GM12892 (cell line): ENCODE results near the gene PTPRN2.

Source experiments
- DNase-seq: peaks from one replicate; pipeline ENCODE4 v3.0.0; 2011; ENCODE audit not compliant: insufficient read length
- FAIRE-seq: peaks from 2 replicates; lab custom pipeline; 2011; peaks lifted over from hg19 to GRCh38; lab: Jason Lieb, UNC
- POLR2A ChIP-seq: IDR thresholded peaks from 2 replicates; pipeline ENCODE4 v1.6.1; 2011; ENCODE audit warnings: low read depth, low read length, control low read depth
- POLR2AphosphoS5 ChIP-seq: IDR thresholded peaks from 2 replicates; pipeline ENCODE4 v1.6.1; 2011; ENCODE audit warnings: low read depth, low read length, control low read depth
- TAF1 ChIP-seq: IDR thresholded peaks from 2 replicates; pipeline ENCODE4 v1.6.1; 2011; ENCODE audit warnings: low read depth, mild to moderate bottlenecking, control low read depth, low read length, borderline replicate concordance

Gene PTPRN2

GRCh38 chr7:158070222-158070920, 517.3 kb downstream of the PTPRN2 start:
- no peak for DNase-seq
- FAIRE-seq = no peak
- TF ChIP-seq POLR2A = no peak
- TF ChIP-seq TAF1 = no peak
- no peak for TF ChIP-seq POLR2AphosphoS5

DNA sequence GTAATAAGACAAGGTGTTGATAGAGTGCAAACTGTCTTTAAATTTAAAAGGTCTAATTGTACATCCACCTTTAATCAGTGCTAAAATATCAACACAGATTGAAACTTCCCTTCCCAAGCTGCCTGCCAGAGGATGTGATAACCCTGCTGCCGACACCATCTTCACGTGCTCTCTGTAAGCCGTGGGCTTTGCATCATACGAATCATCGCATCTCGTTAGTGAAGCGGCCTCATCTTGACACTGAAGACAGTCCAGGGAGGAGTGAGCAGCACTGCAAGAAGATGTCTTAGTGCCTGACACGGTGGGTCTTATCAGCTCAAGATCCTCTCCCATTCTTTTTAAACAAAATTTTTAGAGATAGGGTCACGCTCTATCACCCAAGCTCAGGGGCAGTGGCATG, 518.8 kb downstream of the PTPRN2 start:
- FAIRE-seq (no peak), DNase-seq (no peak)
- TF ChIP-seq POLR2AphosphoS5 = no peak

DNA sequence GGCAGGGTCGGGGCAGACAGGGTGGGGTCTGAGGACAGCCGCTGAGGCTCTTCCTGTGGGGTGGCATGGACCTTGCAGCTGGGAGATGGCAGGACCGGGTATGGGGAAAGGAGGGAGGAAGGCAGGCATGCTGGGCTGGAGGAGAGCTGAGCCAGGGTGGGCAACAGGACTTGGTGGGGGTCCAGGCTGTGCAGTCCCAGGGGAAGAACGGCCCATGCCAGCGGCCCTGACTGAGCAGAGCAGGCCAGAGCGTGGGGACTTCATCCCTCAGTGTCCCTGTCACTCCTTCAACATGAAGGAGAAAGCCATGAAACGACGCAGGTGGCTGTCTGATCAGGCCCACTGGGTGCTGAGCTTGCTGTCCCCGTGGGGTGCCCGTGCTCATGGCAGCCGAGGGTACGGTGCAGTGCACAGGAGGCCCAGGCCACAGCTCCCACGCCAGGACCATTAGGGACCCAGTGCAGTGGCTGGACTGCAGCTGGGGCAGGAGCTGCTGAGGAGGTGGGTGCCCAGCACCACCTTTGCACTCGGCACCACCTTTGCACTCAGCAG, 519.6 kb downstream of the PTPRN2 start:
- no peak for FAIRE-seq
- TF ChIP-seq TAF1 = no peak
- no peak for TF ChIP-seq POLR2A
- TF ChIP-seq POLR2AphosphoS5 = no peak
- no peak for DNase-seq

DNA sequence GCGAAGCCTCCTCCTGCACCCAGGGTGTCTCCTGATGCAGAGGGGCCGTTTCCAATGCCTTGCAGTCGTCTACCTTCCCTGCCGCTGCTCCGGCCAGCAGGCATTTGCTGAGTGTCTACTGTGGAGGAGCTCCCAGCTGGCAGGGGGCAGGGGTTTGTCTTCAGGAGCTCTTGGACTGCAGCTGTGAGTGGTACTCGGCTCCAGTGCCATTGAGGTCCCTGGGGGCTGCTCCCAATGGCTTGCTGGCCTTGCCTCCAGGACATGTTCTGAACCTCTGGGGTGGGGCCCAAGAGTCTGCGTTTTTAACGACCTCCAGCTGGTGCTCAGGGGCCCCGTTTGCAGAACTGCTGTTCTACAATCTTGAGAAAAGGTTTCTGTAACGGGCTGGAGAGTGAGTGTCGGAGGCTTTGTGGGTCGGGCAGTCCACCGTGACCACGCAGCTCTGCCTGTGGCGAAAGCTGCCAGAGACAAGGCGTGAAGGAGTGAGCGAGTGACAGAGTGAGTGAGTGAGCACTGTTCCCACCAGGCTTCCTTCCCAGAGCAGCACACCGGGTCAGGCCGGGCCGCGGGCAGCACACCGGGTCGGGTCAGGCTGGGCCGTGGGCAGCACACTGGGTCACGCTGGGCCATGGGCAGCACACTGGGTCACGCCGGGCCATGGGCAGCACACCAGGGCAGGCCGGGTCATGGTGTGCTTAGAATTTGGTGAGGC, 520.2 kb downstream of the PTPRN2 start:
- no peak for TF ChIP-seq POLR2AphosphoS5
- no peak for TF ChIP-seq TAF1
- no peak for TF ChIP-seq POLR2A
- FAIRE-seq = no peak
- no peak for DNase-seq

- DNase-seq = no peak
- TF ChIP-seq TAF1 (no peak), POLR2AphosphoS5 (no peak), POLR2A (no peak)
- no peak for FAIRE-seq
Measured at GRCh38 chr7:158066085-158066484, 521.5 kb downstream of the PTPRN2 start.

DNA sequence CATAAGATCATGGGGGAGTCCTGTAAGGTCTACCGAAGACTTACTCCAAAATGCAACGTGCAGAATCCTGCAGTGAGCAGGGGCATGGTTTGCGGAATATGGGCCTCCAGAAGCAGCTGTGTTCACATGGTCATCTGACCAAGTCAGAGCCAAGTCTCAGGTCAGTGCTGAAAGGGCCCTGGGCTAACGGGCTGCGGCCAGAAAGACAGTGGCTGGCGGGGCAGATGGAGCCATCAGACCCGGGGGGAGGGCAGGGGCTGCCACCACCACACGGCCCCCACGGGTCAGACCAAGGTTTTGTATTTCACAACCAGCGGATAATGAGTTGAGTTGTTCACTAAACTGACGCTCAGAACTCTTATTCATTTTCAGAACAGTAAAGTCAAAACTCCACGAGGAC, 522.3 kb downstream of the PTPRN2 start:
- FAIRE-seq (no peak), DNase-seq (no peak)
- TF ChIP-seq POLR2AphosphoS5 (no peak), POLR2A (no peak), TAF1 (no peak)

DNA sequence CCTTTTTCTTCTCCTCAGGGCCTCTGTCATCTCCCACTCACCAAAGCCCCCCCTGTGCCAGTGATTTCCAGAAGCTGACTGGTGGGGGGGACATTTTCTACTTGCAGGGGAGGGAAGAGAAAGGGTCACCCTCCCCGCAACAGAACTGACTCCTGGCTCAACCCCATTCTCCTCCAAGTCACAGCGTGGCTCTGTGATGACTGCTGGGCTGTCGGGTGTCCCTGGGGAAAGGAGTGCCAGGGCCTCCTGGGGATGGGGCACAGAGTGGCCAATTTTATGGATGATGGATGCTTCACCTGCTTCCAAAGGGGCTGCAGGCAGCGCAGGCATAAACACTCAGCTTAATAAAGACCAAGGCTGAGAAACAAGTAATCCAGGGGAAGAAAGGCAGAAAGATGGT, 523.0 kb downstream of the PTPRN2 start:
- TF ChIP-seq POLR2A (no peak), POLR2AphosphoS5 (no peak)
- no peak for FAIRE-seq
- DNase-seq = no peak

DNA sequence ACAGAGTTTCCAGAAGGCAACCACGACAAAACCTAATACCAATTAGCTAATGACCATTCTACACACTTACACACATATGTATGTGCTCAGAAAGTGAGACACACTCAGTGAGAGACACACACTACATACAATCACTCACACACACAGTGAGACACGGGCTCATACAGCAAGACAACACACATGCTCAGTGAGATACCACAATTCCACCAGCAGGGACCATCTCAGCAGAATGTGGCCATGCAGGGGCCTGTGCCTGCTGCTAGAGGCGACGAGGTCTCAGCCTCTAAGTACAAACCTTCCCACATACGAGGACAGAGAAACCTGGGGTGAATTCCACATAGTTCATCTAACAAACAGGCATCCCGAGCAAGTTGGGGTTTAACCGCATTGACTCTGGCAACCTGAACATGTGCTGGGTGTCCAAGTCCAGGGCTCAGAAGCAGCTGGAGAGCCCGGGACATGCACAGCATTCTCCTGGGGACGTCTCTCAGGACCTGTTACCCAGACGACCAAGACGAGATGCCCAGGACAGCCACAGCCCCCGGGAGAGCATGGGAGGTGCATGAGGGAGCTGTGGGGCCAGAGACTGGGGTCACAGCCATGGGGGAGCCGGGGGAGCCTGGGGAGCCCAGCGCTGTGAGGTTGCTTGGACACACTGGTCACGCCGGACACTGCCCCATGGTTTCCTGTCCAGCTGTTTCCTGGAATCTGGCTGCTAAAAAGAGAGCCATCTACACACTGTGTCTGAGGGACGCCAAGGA, 523.6 kb downstream of the PTPRN2 start:
- TF ChIP-seq TAF1 (no peak), POLR2AphosphoS5 (no peak), POLR2A (no peak)
- DNase-seq (no peak), FAIRE-seq (no peak)

- FAIRE-seq (no peak), DNase-seq (no peak)
- TF ChIP-seq POLR2A (no peak), POLR2AphosphoS5 (no peak), TAF1 (no peak)
Measured at GRCh38 chr7:158062661-158063060, 525.0 kb downstream of the PTPRN2 start.

DNA sequence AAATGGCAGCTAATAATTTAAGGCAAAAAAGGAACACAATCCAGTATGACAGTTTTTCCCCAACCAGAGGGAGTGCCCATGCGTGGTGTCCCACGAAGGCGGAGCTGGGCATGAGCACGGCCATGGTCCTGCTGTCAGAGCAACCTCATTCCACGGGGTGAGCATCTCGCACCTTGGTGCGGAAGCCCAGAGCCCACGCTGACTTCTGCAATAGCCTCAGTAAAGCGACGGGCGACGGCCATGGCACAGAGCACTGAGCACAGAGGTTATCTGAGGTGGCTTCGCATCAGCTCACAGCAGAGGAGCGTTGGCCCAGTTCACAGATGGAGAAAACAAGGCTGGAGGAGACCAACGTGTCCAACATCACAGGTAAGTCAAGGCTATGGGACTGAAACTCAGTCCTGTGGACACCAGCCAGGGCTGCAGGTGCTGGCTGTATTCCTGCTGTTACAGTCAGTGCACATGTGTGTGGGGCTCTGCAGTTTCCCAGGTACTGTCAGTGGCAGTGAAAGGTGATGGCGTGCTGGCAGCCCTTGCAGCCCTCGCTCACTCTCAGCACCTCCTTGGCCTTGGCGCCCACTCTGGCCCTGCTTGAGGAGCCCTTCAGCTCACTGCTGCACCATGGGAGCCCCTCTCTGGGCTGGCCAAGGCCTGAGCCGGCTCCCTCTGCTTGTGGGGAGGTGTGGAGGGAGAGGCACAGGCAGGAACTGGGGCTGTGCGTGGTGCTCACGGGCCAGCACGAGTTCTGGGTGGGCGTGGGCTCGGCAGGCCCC, 525.6 kb downstream of the PTPRN2 start:
- DNase-seq (no peak), FAIRE-seq (no peak)
- TF ChIP-seq POLR2A = no peak
- TF ChIP-seq POLR2AphosphoS5 = no peak
- TF ChIP-seq TAF1 = no peak
